Natural killer cell treated with Interleukin-12 subunit alpha and Interleukin-12 subunit beta and Interleukin-15 and Interleukin-18, amount 100 ng/mL, for 72 hours (primary cell): Measurements from ENCODE around the gene ESPN. TPM values are rescaled to one million over a fixed set of nuclear protein-coding genes. Genes with fewer than 3 reads are reported as not detected.
A peak's percentile ranks its signal among the peaks of the same experiment; 100 is the strongest.

Experiments used
- ATAC-seq, 2 donors: fragments of 150-1000 bp; cut with Tn5 transposase in 1 of 2; sonication (Bioruptor Pico), chemical (Tn5 transposase) in 1 of 2; 2 replicates each; pipeline ENCODE4 v1.10.0; 2021
- DNase-seq: peaks from one replicate; pipeline ENCODE4 v3.0.0; 2022; ENCODE audit warnings: low spot score
- H3K27ac Mint-ChIP-seq, 2 donors: 1 replicate in 1 of 2; 2 replicates in 1 of 2; pipeline ENCODE4 v1.8.0; 2022; ENCODE audit warnings: mixed read lengths in 2 of 2, mild to moderate bottlenecking in 1 of 2, moderate library complexity in 1 of 2
- H3K27me3 Mint-ChIP-seq, 2 donors: 1 replicate in 1 of 2; 2 replicates in 1 of 2; pipeline ENCODE4 v1.8.0; 2022; ENCODE audit warnings: mixed read lengths in 2 of 2
- H3K36me3 Mint-ChIP-seq: one replicate; pipeline ENCODE4 v1.8.0; 2022; ENCODE audit warnings: mixed read lengths
- H3K4me1 Mint-ChIP-seq, 2 donors: 1 replicate in 1 of 2; 2 replicates in 1 of 2; pipeline ENCODE4 v1.8.0; 2022; ENCODE audit warnings: low read depth in 2 of 2, mixed read lengths in 2 of 2, mild to moderate bottlenecking in 1 of 2
- H3K4me3 Mint-ChIP-seq: one replicate; pipeline ENCODE4 v1.8.0; 2022; ENCODE audit warnings: mixed read lengths
- H3K9me3 Mint-ChIP-seq: 2 replicates; pipeline ENCODE4 v1.8.0; 2022; ENCODE audit warnings: mixed read lengths
- total RNA-seq, 2 donors: library from RNA; stranded (reverse); gene quantifications; one replicate each; pipeline ENCODE4 v1.2.3, GENCODE V29; 2022

ESPN gene
- total RNA-seq, 2 donors from 2014 or later, result 0.14 to 0.84 TPM

GRCh38 chr1:6464915-6465314 is 40.3 kb downstream of the ESPN start:
- DNase-seq (no peak), ATAC-seq (no peak)
- Mint-ChIP-seq H3K27ac (peak overlapping the region; percentile 70 to 88), H3K9me3 (no peaks in the 10 kb centered on the region), H3K36me3 (peaks cover 5% of the 10 kb centered on the region), H3K27me3 (peaks cover 0 to 6% of the 10 kb centered on the region in 2 donors), H3K4me3 (peak overlapping the region; percentile 88), H3K4me1 (peaks cover 23 to 32% of the 10 kb centered on the region in 2 donors)

DNA sequence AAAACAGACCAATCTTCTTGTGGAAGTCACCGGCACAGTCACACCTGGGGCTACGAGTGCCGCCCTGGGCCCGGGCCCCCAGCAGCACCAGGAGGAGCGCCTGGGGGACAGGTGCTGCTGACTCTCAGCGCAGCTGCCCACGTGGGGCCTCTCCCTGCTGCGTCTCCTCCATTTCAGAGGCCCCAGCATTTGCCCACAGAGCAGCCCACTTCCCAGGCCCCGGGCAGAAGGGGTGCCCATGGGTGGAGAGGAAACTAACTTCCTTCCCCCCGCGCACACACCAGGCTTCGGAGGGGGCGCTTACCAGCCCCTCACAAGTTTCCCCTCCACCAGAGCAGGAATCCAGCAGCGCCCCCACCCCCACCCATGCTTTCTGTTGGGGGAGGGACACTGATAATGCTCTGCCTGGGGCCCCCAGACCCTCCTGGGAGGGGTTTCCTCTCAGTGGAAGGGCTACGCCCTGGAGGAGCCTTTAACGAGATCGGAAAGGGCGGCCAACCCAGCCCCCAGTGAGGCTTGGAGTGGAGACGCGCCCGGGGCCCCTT is 41.0 kb downstream of the ESPN start:
- Mint-ChIP-seq H3K9me3 (no peaks in the 10 kb centered on the region), H3K4me3 (peak overlapping the region; percentile 88), H3K4me1 (peaks cover 19 to 28% of the 10 kb centered on the region in 2 donors), H3K36me3 (peaks cover 5% of the 10 kb centered on the region), H3K27ac (peak overlapping the region in 1 of 2 donors; percentile 88), H3K27me3 (peaks cover 0 to 6% of the 10 kb centered on the region in 2 donors)
- ATAC-seq, result no peak
- no peak for DNase-seq

DNA sequence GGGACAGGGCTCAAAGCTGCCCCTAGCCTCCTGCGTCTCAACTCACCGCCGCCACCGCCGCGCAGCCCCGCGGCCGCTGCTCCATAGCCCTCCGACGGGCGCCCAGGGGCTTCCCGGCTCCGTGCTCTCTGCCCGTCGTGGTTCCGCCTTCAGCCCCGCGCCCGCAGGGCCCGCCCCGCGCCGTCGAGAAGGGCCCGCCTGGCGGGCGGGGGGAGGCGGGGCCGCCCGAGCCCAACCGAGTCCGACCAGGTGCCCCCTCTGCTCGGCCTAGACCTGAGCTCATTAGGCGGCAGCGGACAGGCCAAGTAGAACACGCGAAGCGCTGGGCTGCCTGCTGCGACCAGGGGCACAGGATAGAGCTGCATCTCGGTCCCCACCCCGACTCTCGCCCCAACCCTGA is 41.4 kb downstream of the ESPN start, which contains the start of gene TNFRSF25:
TNFRSF25 (minus strand) TSS at position 151 of the 400 bp plus-strand sequence; CDS start at position 85, 66 bp downstream.
- ATAC-seq (peak; percentile 45 to 78), DNase-seq (no peak)
- H3K4me1 Mint-ChIP-seq, result peaks cover 14 to 23% of the 10 kb centered on the region in 2 donors
- peak within 1 kb of the TSS; percentile 88 for H3K4me3 Mint-ChIP-seq
- H3K27me3 Mint-ChIP-seq, result peaks cover 0 to 6% of the 10 kb centered on the region in 2 donors
- H3K27ac Mint-ChIP-seq, result peak within 1 kb of the TSS in 1 of 2 donors; percentile 88
- H3K36me3 Mint-ChIP-seq, result peaks cover 5% of the 10 kb centered on the region
- no peaks in the 10 kb centered on the region for H3K9me3 Mint-ChIP-seq

DNA sequence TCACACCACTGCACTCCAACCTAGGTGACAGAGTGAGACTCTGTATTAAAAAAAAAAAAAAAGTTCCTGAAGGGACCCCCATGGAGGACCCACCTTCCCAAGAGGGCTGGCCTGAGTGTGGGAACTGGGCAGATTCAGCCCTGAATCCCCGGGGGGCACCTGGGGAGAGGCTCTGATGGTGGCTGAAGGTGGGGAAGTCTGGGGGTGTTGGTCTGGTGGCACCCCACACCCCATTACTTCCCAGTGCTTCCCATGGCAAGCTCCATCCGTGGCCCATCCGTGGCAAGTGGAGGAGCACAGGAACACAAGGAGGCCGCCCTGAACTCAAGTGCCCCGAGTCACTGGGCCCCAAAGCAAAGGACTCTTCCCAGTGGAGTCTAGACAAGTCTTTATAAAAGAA is 42.2 kb downstream of the ESPN start:
- H3K36me3 Mint-ChIP-seq, result peaks cover 5% of the 10 kb centered on the region
- H3K27me3 Mint-ChIP-seq, result peaks cover 0 to 6% of the 10 kb centered on the region in 2 donors
- no peak for DNase-seq
- no peak for ATAC-seq
- peaks cover 13 to 22% of the 10 kb centered on the region in 2 donors for H3K4me1 Mint-ChIP-seq
- H3K9me3 Mint-ChIP-seq, result no peaks in the 10 kb centered on the region
- no peak overlapping the region for H3K4me3 Mint-ChIP-seq
- H3K27ac Mint-ChIP-seq, result no peak overlapping the region

DNA sequence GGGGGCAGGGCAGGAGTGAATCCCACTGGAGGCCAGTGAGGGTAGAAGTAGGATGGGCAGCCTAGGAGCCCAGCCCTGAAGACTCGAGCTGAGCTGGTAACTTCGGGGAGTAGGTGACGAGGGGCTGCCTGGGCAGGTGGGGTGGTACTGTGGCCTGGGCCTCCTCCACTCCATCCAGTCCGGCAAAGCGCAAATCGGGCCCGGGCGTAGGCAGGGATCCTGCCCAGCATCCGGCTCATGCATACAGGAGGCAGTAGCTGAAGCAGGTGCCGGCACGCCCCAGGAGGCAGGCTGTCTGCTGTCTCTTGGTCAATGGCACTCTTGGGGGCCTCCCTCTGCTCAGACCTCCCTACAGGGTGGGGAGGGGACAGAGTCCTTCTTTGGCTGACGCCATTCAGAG is 42.6 kb downstream of the ESPN start:
- no peaks in the 10 kb centered on the region for H3K9me3 Mint-ChIP-seq
- no peak overlapping the region for H3K4me3 Mint-ChIP-seq
- DNase-seq, result no peak
- H3K27ac Mint-ChIP-seq, result no peak overlapping the region
- H3K4me1 Mint-ChIP-seq, result peaks cover 13 to 20% of the 10 kb centered on the region in 2 donors
- peaks cover 0 to 6% of the 10 kb centered on the region in 2 donors for H3K27me3 Mint-ChIP-seq
- H3K36me3 Mint-ChIP-seq, result peaks cover 3% of the 10 kb centered on the region
- no peak for ATAC-seq

- H3K4me3 Mint-ChIP-seq, result no peak overlapping the region
- no peaks in the 10 kb centered on the region for H3K36me3 Mint-ChIP-seq
- peaks cover 12 to 15% of the 10 kb centered on the region in 2 donors for H3K4me1 Mint-ChIP-seq
- peaks cover 0 to 6% of the 10 kb centered on the region in 2 donors for H3K27me3 Mint-ChIP-seq
- no peak for ATAC-seq
- no peak for DNase-seq
- no peaks in the 10 kb centered on the region for H3K9me3 Mint-ChIP-seq
- H3K27ac Mint-ChIP-seq, result no peak overlapping the region
Observed at GRCh38 chr1:6467744-6468688, 43.4 kb downstream of the ESPN start.

DNA sequence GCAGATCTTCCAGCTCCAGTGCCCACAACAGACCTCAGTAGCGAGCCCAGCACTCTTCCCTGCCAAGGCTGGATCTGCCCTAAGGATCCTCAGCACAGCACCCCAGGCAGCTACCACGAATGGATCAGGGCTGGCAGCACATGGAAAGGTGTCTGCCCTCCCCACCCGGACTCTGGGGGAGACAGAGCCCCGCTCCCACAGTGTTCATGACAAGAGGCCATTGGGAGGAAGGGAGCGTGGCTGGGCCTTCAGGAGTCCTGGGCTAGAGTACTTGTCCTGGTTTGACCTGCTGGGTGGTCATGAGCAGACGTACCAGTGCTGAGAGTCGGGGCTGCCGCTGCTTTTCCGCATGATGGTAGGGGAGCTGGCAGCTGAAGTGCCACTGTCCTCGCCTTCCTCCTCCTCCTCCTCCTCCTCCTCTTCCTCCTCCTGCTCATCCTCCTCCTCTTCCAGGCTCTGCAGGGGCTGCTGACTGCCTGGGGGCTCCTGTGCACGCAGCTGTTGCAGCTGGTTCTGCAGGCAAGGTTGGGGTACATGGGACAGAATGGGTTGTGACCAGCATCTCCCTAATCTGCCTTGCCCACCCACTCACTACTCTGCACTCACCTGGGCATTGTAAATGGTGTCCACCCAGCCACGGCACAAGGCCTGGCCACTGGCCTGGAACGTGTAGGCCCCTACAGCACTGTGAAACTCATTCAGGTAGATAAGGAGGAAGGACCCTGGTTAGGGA is 44.3 kb downstream of the ESPN start:
- Mint-ChIP-seq H3K9me3 (no peaks in the 10 kb centered on the region), H3K4me3 (no peak overlapping the region), H3K4me1 (peaks cover 8 to 12% of the 10 kb centered on the region in 2 donors), H3K27me3 (peaks cover 0 to 6% of the 10 kb centered on the region in 2 donors), H3K36me3 (no peaks in the 10 kb centered on the region), H3K27ac (no peak overlapping the region)
- DNase-seq (no peak), ATAC-seq (no peak)

- DNase-seq, result no peak
- Mint-ChIP-seq H3K4me3 (no peak overlapping the region), H3K4me1 (peaks cover 0 to 4% of the 10 kb centered on the region in 2 donors), H3K36me3 (no peaks in the 10 kb centered on the region), H3K9me3 (no peaks in the 10 kb centered on the region), H3K27ac (no peak overlapping the region), H3K27me3 (no peaks in the 10 kb centered on the region)
- no peak for ATAC-seq
Observed at GRCh38 chr1:6470132-6471085, 45.8 kb downstream of the ESPN start.

GRCh38 chr1:6471086-6471969 is 46.8 kb downstream of the ESPN start:
- Mint-ChIP-seq H3K4me3 (no peak overlapping the region), H3K27ac (no peak overlapping the region), H3K27me3 (no peaks in the 10 kb centered on the region), H3K4me1 (peaks cover 0 to 9% of the 10 kb centered on the region in 2 donors), H3K9me3 (no peaks in the 10 kb centered on the region), H3K36me3 (no peaks in the 10 kb centered on the region)
- ATAC-seq (no peak), DNase-seq (no peak)

DNA sequence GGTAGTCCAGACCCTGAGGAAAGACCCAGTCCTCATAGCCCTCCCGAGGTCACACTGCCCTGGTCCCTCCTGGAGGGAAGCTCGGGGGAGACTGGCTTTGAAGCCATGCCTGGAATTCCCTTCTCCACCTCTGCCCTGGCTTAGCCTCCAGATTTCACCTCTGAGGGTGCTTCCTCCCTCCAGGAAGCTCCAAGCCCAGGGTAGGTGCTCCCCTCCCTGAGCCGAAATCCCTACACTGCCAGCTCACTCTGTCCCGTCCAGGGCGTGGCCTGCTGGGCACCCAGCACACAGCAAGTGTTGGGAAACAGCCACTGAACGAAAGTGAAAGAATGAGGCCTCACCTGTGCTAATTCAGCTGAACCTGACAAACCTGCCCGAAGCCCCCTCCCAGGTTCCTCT is 47.4 kb downstream of the ESPN start:
- no peak for DNase-seq
- H3K4me1 Mint-ChIP-seq, result peaks cover 0 to 9% of the 10 kb centered on the region in 2 donors
- no peaks in the 10 kb centered on the region for H3K27me3 Mint-ChIP-seq
- ATAC-seq, result no peak
- no peak overlapping the region for H3K4me3 Mint-ChIP-seq
- no peaks in the 10 kb centered on the region for H3K36me3 Mint-ChIP-seq
- no peak overlapping the region for H3K27ac Mint-ChIP-seq
- no peaks in the 10 kb centered on the region for H3K9me3 Mint-ChIP-seq

GRCh38 chr1:6472391-6472790 is 47.8 kb downstream of the ESPN start:
- ATAC-seq, result no peak
- H3K27me3 Mint-ChIP-seq, result no peaks in the 10 kb centered on the region
- no peak overlapping the region for H3K27ac Mint-ChIP-seq
- peaks cover 0 to 9% of the 10 kb centered on the region in 2 donors for H3K4me1 Mint-ChIP-seq
- DNase-seq, result no peak
- no peak overlapping the region for H3K4me3 Mint-ChIP-seq
- H3K9me3 Mint-ChIP-seq, result no peaks in the 10 kb centered on the region
- H3K36me3 Mint-ChIP-seq, result no peaks in the 10 kb centered on the region

- Mint-ChIP-seq H3K36me3 (no peaks in the 10 kb centered on the region), H3K27me3 (no peaks in the 10 kb centered on the region), H3K4me3 (no peak overlapping the region), H3K9me3 (no peaks in the 10 kb centered on the region), H3K4me1 (peaks cover 0 to 6% of the 10 kb centered on the region in 2 donors), H3K27ac (no peak overlapping the region)
- no peak for ATAC-seq
- no peak for DNase-seq
Observed at GRCh38 chr1:6473156-6473555, 48.6 kb downstream of the ESPN start.
